ENCODE results near the gene GALNT18. TPM values are rescaled to one million over a fixed set of nuclear protein-coding genes. Genes with fewer than 3 reads are reported as not detected.

Gene GALNT18
- total and polyA plus RNA-seq, 2 of the 4 experiments (the other 2 are of a cell fraction) = 9.5 to 11.3 TPM

GRCh38 chr11:11521306-11522002 lies 100.4 kb downstream of the GALNT18 start:
- no peak overlapping the region for H2AK5ac ChIP-seq (ENCODE audit: low read depth, low read length)
- BruUV-seq (replicated peaks) = no TSS peak
- H2AK9ac ChIP-seq (replicated peaks; ENCODE audit: low read depth, low read length, poor library complexity) = no peak overlapping the region
- no peak overlapping the region for H4K8ac ChIP-seq (ENCODE audit: low read depth in 2 of 2, low read length in 2 of 2)
- ATAC-seq (ENCODE audit: low read depth) (no peak), DNase-seq (no peak)
- H2BK120ac ChIP-seq (ENCODE audit: low read depth, low read length) = no peak overlapping the region
- CTCF ChIA-PET = no interaction called here
- POLR2A ChIA-PET (ENCODE audit: unreplicated experiment) = no interaction called here
- no peak overlapping the region for H3K18ac ChIP-seq (ENCODE audit: low read depth, low read length)
- peaks cover 2% of the 10 kb centered on the region; the same call in 1 of the 2 replicates for H3K27me3 ChIP-seq (ENCODE audit: control insufficient read depth, insufficient read depth, low read length)
- no peak overlapping the region for H4K91ac ChIP-seq (ENCODE audit: insufficient read depth, low read depth, low read length)
- dilution Hi-C loops (cut with HindIII; ENCODE audit: low sequenced_read_pairs, unreplicated experiment) = no loop called here
- no peak overlapping the region for H2AFZ ChIP-seq (replicated peaks; ENCODE audit: low read length, poor library complexity)
- H2BK20ac ChIP-seq (ENCODE audit: low read depth, low read length) = no peak overlapping the region
- H2BK5ac ChIP-seq (ENCODE audit: low read depth, low read length, poor library complexity, severe bottlenecking) = no peak overlapping the region
- TF ChIP-seq CEBPB (IDR thresholded peaks at IDR 0.05; ENCODE audit: low read depth, low read length) (no peak), FOS (IDR thresholded peaks at IDR 0.05; ENCODE audit: low read depth, low read length) (no peak), POLR2A (IDR thresholded peaks at IDR 0.05; ENCODE audit: low read depth, low read length) (no peak), MXI1 (IDR thresholded peaks at IDR 0.05; ENCODE audit: borderline replicate concordance, low read depth, low read length) (no peak), MAFK (IDR thresholded peaks at IDR 0.05; ENCODE audit: low read depth, low read length) (no peak), MAZ (IDR thresholded peaks at IDR 0.05; ENCODE audit: borderline replicate concordance, low read depth, low read length) (no peak)
- H3K4me3 ChIP-seq (ENCODE audit: insufficient read depth, low read depth, low read length) = no peak overlapping the region
- in situ Hi-C loops (cut with MboI; ENCODE audit: low sequenced_read_pairs) = no loop called here
- H3K14ac ChIP-seq (replicated peaks; ENCODE audit: low read depth, low read length) = no peak overlapping the region
- H4K5ac ChIP-seq (ENCODE audit: low read depth, low read length) = no peak overlapping the region
- H4K20me1 ChIP-seq (ENCODE audit: insufficient read depth, low read length) = no peaks in the 10 kb centered on the region; the same call in 1 of the 2 replicates
- no peaks in the 10 kb centered on the region for H3K36me3 ChIP-seq (ENCODE audit: control insufficient read depth, insufficient read depth, low read length)
- no peak overlapping the region for H3K4ac ChIP-seq (ENCODE audit: low read depth, low read length)
- H3K9me3 ChIP-seq (ENCODE audit: control insufficient read depth, insufficient read depth, low read length) = no peaks in the 10 kb centered on the region
- no peak overlapping the region for H3K4me2 ChIP-seq (ENCODE audit: low read depth, low read length)
- H3K23ac ChIP-seq (ENCODE audit: low read depth, low read length) = no peak overlapping the region
- H3K4me1 ChIP-seq (ENCODE audit: control insufficient read depth, insufficient read depth, low read length) = no peaks in the 10 kb centered on the region
- no peaks in the 10 kb centered on the region for H3K9me1 ChIP-seq (ENCODE audit: insufficient read depth, low read length)
- WGBS, 2 experiments (ENCODE audit: extremely low coverage in 2 of 2, insufficient read length in 1 of 2) = 71% methylated on average over 4 of the region's 13 CpGs; no CpG with 5 or more reads in 1 of the 2 experiments
- H3K79me1 ChIP-seq (ENCODE audit: low read depth in 1 of 2, low read length in 2 of 2) = no peaks in the 10 kb centered on the region; a peak in 1 of 4 replicates
- no peak overlapping the region for H3K56ac ChIP-seq (ENCODE audit: extremely low read depth, insufficient read depth, low read length)
- no peak overlapping the region for H3K9ac ChIP-seq (ENCODE audit: low read depth, low read length)
- no peak overlapping the region for H3K27ac ChIP-seq (ENCODE audit: insufficient read depth, low read length)
- H2BK15ac ChIP-seq (ENCODE audit: low read depth, low read length) = no peak overlapping the region
- intact Hi-C loops (cut with micrococcal nuclease) = no loop called here

Data from IMR-90 (cell line).